ENCODE results near the gene SLC36A4.
"Not testable (repeated sequence)": the region's sequence is repeated elsewhere in the genome, so short reads cannot be mapped to it uniquely, and the experiment has no call there.

SLC36A4 gene

DNA sequence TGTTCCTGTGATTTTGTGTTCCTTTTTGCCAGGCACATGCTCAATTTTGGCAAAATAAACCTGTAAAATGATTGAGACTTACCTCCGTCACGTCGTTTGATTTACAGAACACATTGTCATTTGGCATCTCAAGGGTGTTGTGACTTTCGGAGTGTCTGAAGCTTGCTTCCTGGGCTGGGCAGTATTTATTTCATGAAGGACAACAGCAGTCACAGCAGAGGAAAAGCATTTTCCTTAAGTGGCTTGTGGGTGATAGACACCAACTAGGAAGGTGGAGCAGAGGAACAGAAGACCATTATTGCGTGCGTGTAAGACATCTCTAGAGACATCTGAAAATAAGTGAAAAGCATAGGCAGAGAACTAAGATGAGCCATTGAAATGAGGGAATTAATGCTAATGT lies 80.2 kb downstream of the SLC36A4 start:
- DNase-seq: no peak

DNA sequence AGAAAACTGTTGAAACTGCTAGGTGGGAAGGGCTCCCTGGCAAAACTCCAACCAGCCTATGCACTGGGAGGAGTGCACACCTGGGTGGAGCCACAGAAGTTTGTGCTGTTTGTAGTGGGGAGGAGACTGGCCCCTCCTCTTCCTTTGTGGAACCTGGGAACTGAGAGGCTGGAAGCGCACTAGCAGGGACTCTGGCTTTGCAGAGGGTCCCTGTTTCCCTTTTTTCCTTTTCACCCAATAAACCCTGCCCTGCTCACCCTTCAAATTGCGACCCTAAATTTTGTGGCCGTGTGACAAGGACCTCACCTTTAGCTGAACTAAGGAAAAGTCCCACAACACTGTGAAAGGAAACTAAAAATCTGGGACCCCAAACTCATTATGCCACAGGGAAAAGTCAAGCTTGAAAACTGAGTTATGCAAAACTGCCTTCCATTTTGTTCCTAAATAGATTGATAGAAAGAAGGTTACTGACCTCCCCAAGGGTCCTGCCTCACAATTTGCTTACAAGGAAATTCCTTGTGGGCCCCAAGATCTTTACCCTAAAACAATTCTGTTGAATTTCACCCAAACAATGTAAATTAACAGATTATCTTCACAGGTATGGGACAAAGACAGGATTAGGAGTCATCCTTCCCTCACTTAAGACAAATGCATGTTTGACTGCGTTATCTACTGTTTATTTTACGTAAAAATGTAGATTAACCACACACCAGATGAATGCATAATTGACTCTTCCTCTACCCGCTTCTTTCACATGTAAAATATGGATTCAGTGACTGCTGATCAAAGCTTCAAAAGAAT lies 81.0 kb downstream of the SLC36A4 start:
- no peak for DNase-seq

DNA sequence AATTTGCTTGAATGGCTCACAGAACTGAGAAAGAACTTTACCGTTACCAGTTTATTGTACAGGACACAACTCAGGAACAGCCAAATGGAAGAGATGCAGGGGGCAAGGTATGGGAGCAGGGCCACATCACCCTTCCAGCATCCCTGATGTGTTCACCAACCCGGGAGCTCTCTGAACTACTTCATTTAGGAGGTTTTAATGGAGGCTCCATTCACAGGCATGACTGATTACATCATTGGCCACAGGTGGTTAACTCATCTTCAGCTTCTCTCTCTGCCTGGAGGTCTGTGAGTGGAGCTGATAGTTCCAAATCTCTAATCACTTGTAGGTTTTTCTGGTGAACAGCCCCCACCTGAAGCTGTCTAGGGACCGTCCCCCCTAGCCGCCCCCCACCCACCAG lies 83.5 kb downstream of the SLC36A4 start:
- DNase-seq: no peak

DNA sequence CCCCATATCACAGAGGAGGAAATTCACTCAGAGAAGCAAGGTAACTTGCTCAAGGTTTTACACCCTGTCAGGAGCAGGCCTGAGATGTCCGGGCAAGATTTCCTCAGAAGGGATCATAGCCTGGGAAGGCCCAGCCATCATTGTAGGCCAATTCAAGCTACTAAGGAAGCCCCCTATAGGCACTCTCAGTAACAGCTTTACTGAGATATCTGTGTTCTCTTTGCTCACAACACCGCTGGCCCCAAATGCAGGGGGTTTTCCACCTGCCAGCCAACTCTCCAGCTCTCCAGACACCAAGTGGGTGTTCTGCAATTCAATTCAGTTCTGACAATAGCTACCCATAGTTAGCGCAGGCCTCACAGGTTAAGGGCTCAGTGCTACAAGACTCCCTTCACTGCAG lies 84.0 kb downstream of the SLC36A4 start:
- DNase-seq: no peak

DNA sequence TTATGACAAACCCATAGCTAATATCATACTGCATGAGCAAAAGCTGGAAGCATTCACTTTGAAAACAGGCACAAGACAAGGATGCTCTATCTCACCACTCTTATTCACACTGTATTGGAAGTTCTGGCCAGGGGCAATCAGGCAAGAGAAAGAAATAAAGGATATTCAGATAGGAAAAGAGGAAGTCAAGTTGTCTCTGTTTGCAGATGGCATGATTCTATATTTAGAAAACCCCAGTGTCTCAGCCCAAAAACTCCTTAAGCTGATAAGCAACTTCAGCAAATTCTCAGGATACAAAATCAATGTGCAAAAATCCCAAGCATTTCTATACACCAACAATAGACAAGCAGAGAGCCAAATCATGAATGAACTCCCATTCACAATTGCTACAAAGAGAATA lies 86.6 kb downstream of the SLC36A4 start:
- DNase-seq: not testable (repeated sequence)

DNA sequence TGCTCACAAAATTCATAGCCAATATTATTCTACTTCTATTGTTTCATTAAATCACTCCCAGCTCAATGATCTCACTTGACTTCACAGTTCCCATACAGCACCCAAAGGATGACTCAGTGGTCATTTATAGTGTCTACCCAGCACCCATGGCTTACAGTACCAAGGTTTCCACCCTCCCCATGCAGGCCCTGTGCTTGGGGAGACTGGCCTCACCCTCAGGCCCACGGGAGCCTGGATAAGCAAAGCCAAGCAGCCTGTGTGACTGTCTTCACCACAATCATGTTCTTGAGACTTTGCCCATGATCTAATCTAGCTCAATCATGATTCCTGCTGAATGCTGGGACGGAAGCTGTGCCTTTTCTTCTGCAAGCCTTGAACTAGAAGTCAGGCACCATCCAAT lies 97.6 kb downstream of the SLC36A4 start:
- DNase-seq: no peak

DNA sequence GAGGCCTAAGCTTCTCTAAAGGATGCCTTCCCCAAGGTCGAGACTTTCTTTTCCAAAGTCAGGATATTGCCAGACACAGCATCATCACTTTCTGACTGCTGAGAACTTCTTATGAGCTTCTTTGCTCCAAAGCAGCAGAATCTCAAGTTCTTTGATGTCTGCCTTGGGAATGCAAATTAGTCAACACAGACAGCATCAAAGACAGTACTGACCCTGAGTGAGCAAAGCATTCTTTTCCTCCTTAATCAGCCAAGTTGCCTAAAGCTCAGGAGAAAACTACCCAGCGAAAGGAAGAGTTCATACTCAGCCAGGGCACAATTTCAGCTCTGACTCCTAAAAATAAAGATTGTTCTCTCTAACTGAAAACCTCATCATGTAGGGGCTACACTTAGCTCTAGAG lies 98.0 kb downstream of the SLC36A4 start:
- no peak for DNase-seq

All from cortex of kidney (tissue), 1 donor.